ENCODE results near the gene PDCD11.

DNA sequence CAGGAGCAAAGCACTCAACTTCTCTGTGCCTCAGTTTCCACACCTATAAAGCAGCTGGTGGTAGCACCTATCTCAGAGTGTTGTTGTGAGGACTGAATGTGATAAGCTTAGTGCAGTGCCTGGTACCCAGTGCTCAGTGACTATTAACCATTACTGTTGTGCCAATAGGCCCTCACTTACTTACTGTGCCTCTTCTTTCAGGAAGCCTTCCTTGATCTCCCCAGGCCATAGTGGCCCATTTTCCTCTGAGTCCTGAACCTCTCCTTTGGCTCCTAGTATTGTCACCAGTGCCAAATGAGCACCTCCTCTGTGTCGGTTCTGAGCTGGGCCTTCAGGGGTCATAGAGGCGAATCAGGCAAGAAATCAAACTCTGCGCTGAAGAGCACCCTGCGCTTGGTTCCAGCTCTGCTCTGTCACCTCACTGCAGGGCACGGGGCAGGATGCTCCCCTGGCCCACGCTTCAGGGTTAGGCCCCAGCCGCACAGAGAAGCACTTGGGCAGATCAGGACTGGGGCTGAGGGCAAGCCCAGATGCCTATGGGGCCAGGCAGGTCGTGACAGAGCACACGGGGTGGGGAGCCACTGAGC, 59.7 kb downstream of the PDCD11 start:
- TF ChIP-seq, protein P1, sequence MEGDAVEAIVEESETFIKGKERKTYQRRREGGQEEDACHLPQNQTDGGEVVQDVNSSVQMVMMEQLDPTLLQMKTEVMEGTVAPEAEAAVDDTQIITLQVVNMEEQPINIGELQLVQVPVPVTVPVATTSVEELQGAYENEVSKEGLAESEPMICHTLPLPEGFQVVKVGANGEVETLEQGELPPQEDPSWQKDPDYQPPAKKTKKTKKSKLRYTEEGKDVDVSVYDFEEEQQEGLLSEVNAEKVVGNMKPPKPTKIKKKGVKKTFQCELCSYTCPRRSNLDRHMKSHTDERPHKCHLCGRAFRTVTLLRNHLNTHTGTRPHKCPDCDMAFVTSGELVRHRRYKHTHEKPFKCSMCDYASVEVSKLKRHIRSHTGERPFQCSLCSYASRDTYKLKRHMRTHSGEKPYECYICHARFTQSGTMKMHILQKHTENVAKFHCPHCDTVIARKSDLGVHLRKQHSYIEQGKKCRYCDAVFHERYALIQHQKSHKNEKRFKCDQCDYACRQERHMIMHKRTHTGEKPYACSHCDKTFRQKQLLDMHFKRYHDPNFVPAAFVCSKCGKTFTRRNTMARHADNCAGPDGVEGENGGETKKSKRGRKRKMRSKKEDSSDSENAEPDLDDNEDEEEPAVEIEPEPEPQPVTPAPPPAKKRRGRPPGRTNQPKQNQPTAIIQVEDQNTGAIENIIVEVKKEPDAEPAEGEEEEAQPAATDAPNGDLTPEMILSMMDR (IDR thresholded peaks at IDR 0.05; ENCODE audit: low read length), result no peak
- no peak for TF ChIP-seq EZH2 (IDR thresholded peaks at IDR 0.05; ENCODE audit: borderline replicate concordance, low read length)
